ENCODE measurements around the gene TIMP2. TPM values are rescaled to one million over a fixed set of nuclear protein-coding genes. Genes with fewer than 3 reads are reported as not detected.
"Not testable (repeated sequence)": the region's sequence is repeated elsewhere in the genome, so short reads cannot be mapped to it uniquely, and the experiment has no call there.

TIMP2 gene
- total RNA-seq, 1 experiment from 2014 or later = 37.5 TPM

- in situ Hi-C loops (cut with HindIII; ENCODE audit: low sequenced_read_pairs) = no loop called here
- DNase-seq (ENCODE audit: low spot score) = no peak
These were observed 29.9 kb downstream of the TIMP2 start for GRCh38 chr17:78895322-78895721.

- in situ Hi-C loops (cut with HindIII; ENCODE audit: low sequenced_read_pairs) = no loop called here
- no peak for DNase-seq (ENCODE audit: low spot score)
These were observed 31.5 kb downstream of the TIMP2 start for GRCh38 chr17:78893684-78894083.

- DNase-seq (ENCODE audit: low spot score) = no peak
- in situ Hi-C loops (cut with HindIII; ENCODE audit: low sequenced_read_pairs) = no loop called here
These were observed 32.2 kb downstream of the TIMP2 start for GRCh38 chr17:78892936-78893379.

- no peak for DNase-seq (ENCODE audit: low spot score)
- in situ Hi-C loops (cut with HindIII; ENCODE audit: low sequenced_read_pairs) = no loop called here
These were observed 32.7 kb downstream of the TIMP2 start for GRCh38 chr17:78892520-78892919.

GRCh38 chr17:78892062-78892456, 33.1 kb downstream of the TIMP2 start:
- no peak for DNase-seq (ENCODE audit: low spot score)
- in situ Hi-C loops (cut with HindIII; ENCODE audit: low sequenced_read_pairs) = no loop called here

- DNase-seq (ENCODE audit: low spot score) = no peak
- in situ Hi-C loops (cut with HindIII; ENCODE audit: low sequenced_read_pairs) = no loop called here
These were observed 33.7 kb downstream of the TIMP2 start for GRCh38 chr17:78891406-78892061.

- in situ Hi-C loops (cut with HindIII; ENCODE audit: low sequenced_read_pairs) = no loop called here
- no peak for DNase-seq (ENCODE audit: low spot score)
These were observed 34.7 kb downstream of the TIMP2 start for GRCh38 chr17:78890498-78890897.

GRCh38 chr17:78890096-78890495, 35.1 kb downstream of the TIMP2 start:
- in situ Hi-C loops (cut with HindIII; ENCODE audit: low sequenced_read_pairs); DNase-seq (ENCODE audit: low spot score): not testable (repeated sequence)

- no peak for DNase-seq (ENCODE audit: low spot score)
- in situ Hi-C loops (cut with HindIII; ENCODE audit: low sequenced_read_pairs) = no loop called here
These were observed 35.7 kb downstream of the TIMP2 start for GRCh38 chr17:78889531-78889930.

- no peak for DNase-seq (ENCODE audit: low spot score)
- in situ Hi-C loops (cut with HindIII; ENCODE audit: low sequenced_read_pairs) = no loop called here
These were observed 36.2 kb downstream of the TIMP2 start for GRCh38 chr17:78888941-78889518.

- in situ Hi-C loops (cut with HindIII; ENCODE audit: low sequenced_read_pairs) = no loop called here
- DNase-seq (ENCODE audit: low spot score) = no peak
These were observed 38.2 kb downstream of the TIMP2 start for GRCh38 chr17:78886954-78887353.

GRCh38 chr17:78885956-78886355, 39.2 kb downstream of the TIMP2 start:
- in situ Hi-C loops (cut with HindIII; ENCODE audit: low sequenced_read_pairs) = no loop called here
- DNase-seq (ENCODE audit: low spot score) = no peak

- in situ Hi-C loops (cut with HindIII; ENCODE audit: low sequenced_read_pairs) = no loop called here
- DNase-seq (ENCODE audit: low spot score) = no peak
These were observed 40.1 kb downstream of the TIMP2 start for GRCh38 chr17:78884876-78885667.

- DNase-seq (ENCODE audit: low spot score) = peak; percentile 50
- in situ Hi-C loops (cut with HindIII; ENCODE audit: low sequenced_read_pairs) = no loop called here
These were observed 40.9 kb downstream of the TIMP2 start for GRCh38 chr17:78884148-78884825.

GRCh38 chr17:78883533-78884131, 41.6 kb downstream of the TIMP2 start:
- in situ Hi-C loops (cut with HindIII; ENCODE audit: low sequenced_read_pairs) = no loop called here
- peak; percentile 81 for DNase-seq (ENCODE audit: low spot score)

GRCh38 chr17:78883089-78883532, 42.1 kb downstream of the TIMP2 start:
- in situ Hi-C loops (cut with HindIII; ENCODE audit: low sequenced_read_pairs) = no loop called here
- DNase-seq (ENCODE audit: low spot score) = no peak

- in situ Hi-C loops (cut with HindIII; ENCODE audit: low sequenced_read_pairs) = no loop called here
- DNase-seq (ENCODE audit: low spot score) = no peak
These were observed 42.6 kb downstream of the TIMP2 start for GRCh38 chr17:78882540-78883088.

- DNase-seq (ENCODE audit: low spot score) = no peak
- in situ Hi-C loops (cut with HindIII; ENCODE audit: low sequenced_read_pairs) = no loop called here
These were observed 45.5 kb downstream of the TIMP2 start for GRCh38 chr17:78879635-78880186.
